WTC11 (cell line): ENCODE results near the gene EYA2. TPM values are rescaled to one million over a fixed set of nuclear protein-coding genes. Genes with fewer than 3 reads are reported as not detected.

Experiments used
- ATAC-seq: fragments of 200-7000 bp; cut with Tn5 transposase; 2 replicates; pipeline ENCODE4 v1.10.0; 2021; ENCODE audit warnings: mild to moderate bottlenecking, moderate library complexity
- CTCF ChIA-PET: fragments of 300-600 bp; sonication (Branson Sonifier 250); formaldehyde crosslinking; loops from one replicate; lab custom pipeline; 2021; ENCODE audit warnings: antibody characterized with exemption; lab: Charles Lee
- POLR2A ChIA-PET: fragments of 350-600 bp; sonication (Branson Sonifier 250); formaldehyde crosslinking; loops from one replicate; lab custom pipeline; 2021; ENCODE audit warnings: antibody characterized with exemption; lab: Charles Lee
- DNase-seq: peaks from one replicate; pipeline ENCODE4 v3.0.0; 2021; ENCODE audit warnings: low spot score
- H3K27ac Mint-ChIP-seq: 2 replicates; pipeline ENCODE4 v1.8.0; 2021; ENCODE audit warnings: mixed read lengths
- H3K27me3 Mint-ChIP-seq: 2 replicates; pipeline ENCODE4 v1.8.0; 2021; ENCODE audit warnings: low read depth, mild to moderate bottlenecking, moderate library complexity, mixed read lengths
- H3K36me3 Mint-ChIP-seq: 2 replicates; pipeline ENCODE4 v1.8.0; 2021; ENCODE audit warnings: mixed read lengths
- H3K4me1 Mint-ChIP-seq: 2 replicates; pipeline ENCODE4 v1.8.0; 2022; ENCODE audit warnings: mixed read lengths
- H3K4me3 Mint-ChIP-seq: 2 replicates; pipeline ENCODE4 v1.8.0; 2021; ENCODE audit warnings: mild to moderate bottlenecking, moderate library complexity, mixed read lengths
- H3K9me3 Mint-ChIP-seq: 2 replicates; pipeline ENCODE4 v1.8.0; 2021; ENCODE audit warnings: mixed read lengths
- ATF1 ChIP-seq: sonication (generic); formaldehyde crosslinking; IDR thresholded peaks from 2 replicates; pipeline ENCODE4 v1.8.1; 2023; ENCODE audit warnings: mild to moderate bottlenecking, moderate library complexity, missing genetic modification reagents
- ETV6 ChIP-seq: sonication (generic); formaldehyde crosslinking; IDR thresholded peaks from 2 replicates; pipeline ENCODE4 v1.8.1; 2022; ENCODE audit warnings: mild to moderate bottlenecking, missing genetic modification reagents
- FOXP1 ChIP-seq: sonication (generic); formaldehyde crosslinking; IDR thresholded peaks from 2 replicates; pipeline ENCODE4 v1.8.0; 2022; ENCODE audit warnings: missing genetic modification reagents, mild to moderate bottlenecking, moderate library complexity, borderline replicate concordance
- IRF2 ChIP-seq: sonication (generic); formaldehyde crosslinking; IDR thresholded peaks from 2 replicates; pipeline ENCODE4 v1.8.0; 2022; ENCODE audit warnings: low read depth, missing genetic modification reagents, borderline replicate concordance
- JAZF1 ChIP-seq: fragments of 250-450 bp; sonication (Bioruptor Pico); IDR thresholded peaks from 2 replicates; pipeline ENCODE4 v1.9.0; 2021; ENCODE audit warnings: moderate library complexity, mild to moderate bottlenecking, inconsistent platforms
- KAT7 ChIP-seq: sonication (generic); formaldehyde crosslinking; IDR thresholded peaks from 2 replicates; pipeline ENCODE4 v1.8.1; 2023; ENCODE audit warnings: missing genetic modification reagents, mild to moderate bottlenecking, borderline replicate concordance
- MYBL2 ChIP-seq: sonication (generic); formaldehyde crosslinking; IDR thresholded peaks from 2 replicates; pipeline ENCODE4 v1.8.1; 2023; ENCODE audit warnings: mild to moderate bottlenecking, moderate library complexity, missing genetic modification reagents
- PRRX2 ChIP-seq: fragments of 250-450 bp; sonication (Bioruptor Pico); IDR thresholded peaks from 2 replicates; pipeline ENCODE4 v1.8.0; 2021; ENCODE audit warnings: mild to moderate bottlenecking
- TCF7 ChIP-seq: sonication (generic); formaldehyde crosslinking; IDR thresholded peaks from 2 replicates; pipeline ENCODE4 v1.8.0; 2022; ENCODE audit warnings: mild to moderate bottlenecking, low read depth, missing genetic modification reagents, moderate library complexity
- ZNF263 ChIP-seq: sonication (generic); formaldehyde crosslinking; IDR thresholded peaks from 2 replicates; pipeline ENCODE4 v1.8.1; 2022; ENCODE audit warnings: low read depth, mild to moderate bottlenecking, moderate library complexity, missing genetic modification reagents
- ZNF425 ChIP-seq: fragments of 250-450 bp; sonication (Bioruptor Pico); conservative IDR thresholded peaks from 2 replicates; pipeline ENCODE4 v1.9.0; 2021; ENCODE audit warnings: mild to moderate bottlenecking
- ZNF512 ChIP-seq: sonication (generic); formaldehyde crosslinking; IDR thresholded peaks from 2 replicates; pipeline ENCODE4 v1.8.1; 2022; ENCODE audit warnings: missing genetic modification reagents, borderline replicate concordance
- ZNF671 ChIP-seq: fragments of 250-450 bp; sonication (Bioruptor Pico); IDR thresholded peaks from 2 replicates; pipeline ENCODE4 v1.8.0; 2021; ENCODE audit warnings: mild to moderate bottlenecking
- total RNA-seq: library from RNA; stranded (reverse); gene quantifications from 3 replicates; pipeline ENCODE4 v1.2.3, GENCODE V29; 2021
- TF ChIP-seq, protein P1 (sequence below): sonication (generic); formaldehyde crosslinking; IDR thresholded peaks from 2 replicates; pipeline ENCODE4 v1.8.1; 2023; ENCODE audit warnings: mild to moderate bottlenecking, missing genetic modification reagents, moderate library complexity
- TF ChIP-seq, protein P2 (sequence below): fragments of 250-450 bp; sonication (Bioruptor Pico); IDR thresholded peaks from 2 replicates; pipeline ENCODE4 v1.9.0; 2021; ENCODE audit warnings: mild to moderate bottlenecking
- TF ChIP-seq, protein P3 (sequence below): sonication (generic); formaldehyde crosslinking; IDR thresholded peaks from 2 replicates; pipeline ENCODE4 v1.8.1; 2022; ENCODE audit warnings: mild to moderate bottlenecking, moderate library complexity, missing genetic modification reagents
- TF ChIP-seq, protein P4 (sequence below): sonication (generic); formaldehyde crosslinking; IDR thresholded peaks from 2 replicates; pipeline ENCODE4 v1.8.0; 2023; ENCODE audit warnings: missing genetic modification reagents, mild to moderate bottlenecking, borderline replicate concordance

The EYA2 gene
- total RNA-seq, 1 experiment from 2014 or later: 1.5 TPM

- no peak for TF ChIP-seq ZNF512 (CRISPR knock-in tag)
- TF ChIP-seq ATF1 (CRISPR knock-in tag): no peak
- TF ChIP-seq FOXP1 (CRISPR knock-in tag): no peak
- TF ChIP-seq PRRX2 (CRISPR knock-in tag): no peak
- TF ChIP-seq ZNF671 (CRISPR knock-in tag): no peak
- no peak for TF ChIP-seq ETV6
- TF ChIP-seq MYBL2 (CRISPR knock-in tag): no peak
- TF ChIP-seq ZNF425 (CRISPR knock-in tag): no peak
These were observed 328.0 kb downstream of the EYA2 start (continued) for GRCh38 chr20:47222468-47223119.

- Mint-ChIP-seq H3K9me3 (no peaks in the 10 kb centered on the region), H3K36me3 (peaks cover 85% of the 10 kb centered on the region), H3K4me3 (no peak overlapping the region), H3K27me3 (no peaks in the 10 kb centered on the region), H3K4me1 (no peaks in the 10 kb centered on the region), H3K27ac (0 out of 2 replicates have a peak overlapping the region, but pooled peaks have one; percentile 23)
- ChIA-PET CTCF (interaction anchor here (1.3 to 1.5 kb wide), 2 partner anchors 17 to 18 kb away, joined by 3 to 4 read pairs; no protein-coding TSS in a partner anchor), POLR2A (no interaction called here)
- ATAC-seq: no peak
- TF ChIP-seq, protein P1, sequence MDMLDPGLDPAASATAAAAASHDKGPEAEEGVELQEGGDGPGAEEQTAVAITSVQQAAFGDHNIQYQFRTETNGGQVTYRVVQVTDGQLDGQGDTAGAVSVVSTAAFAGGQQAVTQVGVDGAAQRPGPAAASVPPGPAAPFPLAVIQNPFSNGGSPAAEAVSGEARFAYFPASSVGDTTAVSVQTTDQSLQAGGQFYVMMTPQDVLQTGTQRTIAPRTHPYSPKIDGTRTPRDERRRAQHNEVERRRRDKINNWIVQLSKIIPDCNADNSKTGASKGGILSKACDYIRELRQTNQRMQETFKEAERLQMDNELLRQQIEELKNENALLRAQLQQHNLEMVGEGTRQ (CRISPR knock-in tag): no peak
- TF ChIP-seq, protein P2, sequence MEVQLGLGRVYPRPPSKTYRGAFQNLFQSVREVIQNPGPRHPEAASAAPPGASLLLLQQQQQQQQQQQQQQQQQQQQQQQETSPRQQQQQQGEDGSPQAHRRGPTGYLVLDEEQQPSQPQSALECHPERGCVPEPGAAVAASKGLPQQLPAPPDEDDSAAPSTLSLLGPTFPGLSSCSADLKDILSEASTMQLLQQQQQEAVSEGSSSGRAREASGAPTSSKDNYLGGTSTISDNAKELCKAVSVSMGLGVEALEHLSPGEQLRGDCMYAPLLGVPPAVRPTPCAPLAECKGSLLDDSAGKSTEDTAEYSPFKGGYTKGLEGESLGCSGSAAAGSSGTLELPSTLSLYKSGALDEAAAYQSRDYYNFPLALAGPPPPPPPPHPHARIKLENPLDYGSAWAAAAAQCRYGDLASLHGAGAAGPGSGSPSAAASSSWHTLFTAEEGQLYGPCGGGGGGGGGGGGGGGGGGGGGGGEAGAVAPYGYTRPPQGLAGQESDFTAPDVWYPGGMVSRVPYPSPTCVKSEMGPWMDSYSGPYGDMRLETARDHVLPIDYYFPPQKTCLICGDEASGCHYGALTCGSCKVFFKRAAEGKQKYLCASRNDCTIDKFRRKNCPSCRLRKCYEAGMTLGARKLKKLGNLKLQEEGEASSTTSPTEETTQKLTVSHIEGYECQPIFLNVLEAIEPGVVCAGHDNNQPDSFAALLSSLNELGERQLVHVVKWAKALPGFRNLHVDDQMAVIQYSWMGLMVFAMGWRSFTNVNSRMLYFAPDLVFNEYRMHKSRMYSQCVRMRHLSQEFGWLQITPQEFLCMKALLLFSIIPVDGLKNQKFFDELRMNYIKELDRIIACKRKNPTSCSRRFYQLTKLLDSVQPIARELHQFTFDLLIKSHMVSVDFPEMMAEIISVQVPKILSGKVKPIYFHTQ (CRISPR knock-in tag): no peak
- no peak for TF ChIP-seq TCF7
- TF ChIP-seq, protein P3, sequence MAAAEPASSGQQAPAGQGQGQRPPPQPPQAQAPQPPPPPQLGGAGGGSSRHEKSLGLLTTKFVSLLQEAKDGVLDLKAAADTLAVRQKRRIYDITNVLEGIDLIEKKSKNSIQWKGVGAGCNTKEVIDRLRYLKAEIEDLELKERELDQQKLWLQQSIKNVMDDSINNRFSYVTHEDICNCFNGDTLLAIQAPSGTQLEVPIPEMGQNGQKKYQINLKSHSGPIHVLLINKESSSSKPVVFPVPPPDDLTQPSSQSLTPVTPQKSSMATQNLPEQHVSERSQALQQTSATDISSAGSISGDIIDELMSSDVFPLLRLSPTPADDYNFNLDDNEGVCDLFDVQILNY (CRISPR knock-in tag): no peak
- no peak for TF ChIP-seq KAT7 (CRISPR knock-in tag)
- DNase-seq: no peak
These were observed 329.3 kb downstream of the EYA2 start for GRCh38 chr20:47223896-47224295.

GRCh38 chr20:47224300-47224791, 329.7 kb downstream of the EYA2 start:
- no peak for DNase-seq
- Mint-ChIP-seq H3K4me1 (no peaks in the 10 kb centered on the region), H3K27ac (peak overlapping the region; percentile 84; the same call in 1 of the 2 replicates), H3K27me3 (no peaks in the 10 kb centered on the region), H3K4me3 (no peak overlapping the region), H3K9me3 (no peaks in the 10 kb centered on the region), H3K36me3 (peaks cover 89% of the 10 kb centered on the region)
- POLR2A ChIA-PET: no interaction called here
- CTCF ChIA-PET: interaction anchor here (1.3 to 1.5 kb wide), 2 partner anchors 17 to 19 kb away, joined by 3 to 4 read pairs; no protein-coding TSS in a partner anchor
- ATAC-seq: no peak
- TF ChIP-seq ZNF263 (no peak), IRF2 (CRISPR knock-in tag) (no peak), JAZF1 (CRISPR knock-in tag) (no peak)
- TF ChIP-seq, protein P4, sequence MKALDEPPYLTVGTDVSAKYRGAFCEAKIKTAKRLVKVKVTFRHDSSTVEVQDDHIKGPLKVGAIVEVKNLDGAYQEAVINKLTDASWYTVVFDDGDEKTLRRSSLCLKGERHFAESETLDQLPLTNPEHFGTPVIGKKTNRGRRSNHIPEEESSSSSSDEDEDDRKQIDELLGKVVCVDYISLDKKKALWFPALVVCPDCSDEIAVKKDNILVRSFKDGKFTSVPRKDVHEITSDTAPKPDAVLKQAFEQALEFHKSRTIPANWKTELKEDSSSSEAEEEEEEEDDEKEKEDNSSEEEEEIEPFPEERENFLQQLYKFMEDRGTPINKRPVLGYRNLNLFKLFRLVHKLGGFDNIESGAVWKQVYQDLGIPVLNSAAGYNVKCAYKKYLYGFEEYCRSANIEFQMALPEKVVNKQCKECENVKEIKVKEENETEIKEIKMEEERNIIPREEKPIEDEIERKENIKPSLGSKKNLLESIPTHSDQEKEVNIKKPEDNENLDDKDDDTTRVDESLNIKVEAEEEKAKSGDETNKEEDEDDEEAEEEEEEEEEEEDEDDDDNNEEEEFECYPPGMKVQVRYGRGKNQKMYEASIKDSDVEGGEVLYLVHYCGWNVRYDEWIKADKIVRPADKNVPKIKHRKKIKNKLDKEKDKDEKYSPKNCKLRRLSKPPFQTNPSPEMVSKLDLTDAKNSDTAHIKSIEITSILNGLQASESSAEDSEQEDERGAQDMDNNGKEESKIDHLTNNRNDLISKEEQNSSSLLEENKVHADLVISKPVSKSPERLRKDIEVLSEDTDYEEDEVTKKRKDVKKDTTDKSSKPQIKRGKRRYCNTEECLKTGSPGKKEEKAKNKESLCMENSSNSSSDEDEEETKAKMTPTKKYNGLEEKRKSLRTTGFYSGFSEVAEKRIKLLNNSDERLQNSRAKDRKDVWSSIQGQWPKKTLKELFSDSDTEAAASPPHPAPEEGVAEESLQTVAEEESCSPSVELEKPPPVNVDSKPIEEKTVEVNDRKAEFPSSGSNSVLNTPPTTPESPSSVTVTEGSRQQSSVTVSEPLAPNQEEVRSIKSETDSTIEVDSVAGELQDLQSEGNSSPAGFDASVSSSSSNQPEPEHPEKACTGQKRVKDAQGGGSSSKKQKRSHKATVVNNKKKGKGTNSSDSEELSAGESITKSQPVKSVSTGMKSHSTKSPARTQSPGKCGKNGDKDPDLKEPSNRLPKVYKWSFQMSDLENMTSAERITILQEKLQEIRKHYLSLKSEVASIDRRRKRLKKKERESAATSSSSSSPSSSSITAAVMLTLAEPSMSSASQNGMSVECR (CRISPR knock-in tag): no peak
